DMS114 treated with DMSO at 0.1 percent for 48 hours (cell line): ENCODE data around the gene BLOC1S4.
"Not testable (repeated sequence)": the region's sequence is repeated elsewhere in the genome, so short reads cannot be mapped to it uniquely, and the experiment has no call there.

ENCODE experiments used
- DNase-seq: peaks from one replicate; lab custom pipeline; 2025; ENCODE audit not compliant: unreplicated experiment; lab: John Stamatoyannopoulos, UW

The BLOC1S4 gene

DNA sequence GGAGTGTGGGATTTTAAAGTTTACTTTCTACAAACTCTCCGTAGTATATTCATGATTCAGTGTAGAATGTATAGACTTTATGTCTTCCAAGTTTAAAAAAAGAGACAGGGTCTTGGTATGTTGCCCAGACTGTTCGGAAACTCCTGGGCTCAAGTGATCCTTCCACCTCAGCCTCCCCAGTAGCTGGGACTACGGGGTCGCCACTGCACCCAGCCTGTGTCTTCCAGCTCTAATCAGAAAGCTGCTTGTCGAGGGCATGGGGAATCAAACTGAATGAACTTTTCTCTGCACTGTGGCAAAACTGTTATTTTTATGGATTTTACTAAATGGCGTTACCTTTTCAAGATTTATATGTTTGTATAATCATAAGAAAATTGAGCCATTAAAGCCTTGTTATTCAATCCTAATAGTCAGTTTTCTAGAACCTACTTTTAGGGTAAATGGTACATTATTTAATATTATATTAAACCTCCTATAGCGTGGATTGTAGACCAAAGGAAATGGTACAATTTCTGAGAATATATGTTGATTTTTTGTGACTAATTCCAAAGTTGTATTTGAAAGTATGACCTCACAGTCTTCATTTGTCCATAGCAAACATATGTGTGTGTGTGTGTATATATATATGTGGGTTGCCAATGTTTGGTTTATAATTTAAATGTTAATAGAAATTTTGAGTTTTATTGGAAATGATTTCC, 1.1 kb downstream of the BLOC1S4 start:
- no peak for DNase-seq

DNA sequence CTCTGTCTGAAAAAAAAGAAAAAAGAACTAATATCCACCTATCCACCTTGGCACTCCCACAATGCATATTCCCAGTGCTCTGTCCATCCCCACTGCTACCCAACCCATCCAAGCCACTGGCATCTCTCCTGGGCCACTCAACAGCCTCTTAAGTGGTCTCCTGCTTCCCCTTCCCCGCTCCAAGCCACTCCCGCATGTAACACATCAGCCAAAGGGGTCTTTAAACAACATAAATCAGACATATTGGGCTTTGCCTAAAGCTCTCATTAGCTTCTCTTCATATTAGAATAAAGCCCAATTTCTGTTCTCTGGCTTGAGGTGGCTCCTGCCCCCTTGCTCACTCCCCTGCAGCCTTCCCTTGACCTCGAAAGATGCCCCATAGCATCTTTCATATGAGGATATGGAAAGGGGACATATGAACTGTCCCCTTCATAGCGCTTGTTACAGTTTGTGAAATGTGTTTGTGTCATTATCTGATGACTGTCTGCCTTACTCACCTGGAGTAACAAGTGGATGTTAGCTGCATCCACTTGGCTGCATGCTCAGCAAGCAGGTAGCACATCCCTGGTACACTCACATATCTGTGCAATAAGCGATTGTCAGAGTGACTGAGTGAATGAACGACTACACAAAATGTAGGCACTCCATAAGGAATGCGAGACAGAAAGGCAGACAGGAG, 3.1 kb downstream of the BLOC1S4 start:
- DNase-seq: no peak

- DNase-seq: no peak
Measured at GRCh38 chr4:6719611-6720179, 3.7 kb downstream of the BLOC1S4 start.

DNA sequence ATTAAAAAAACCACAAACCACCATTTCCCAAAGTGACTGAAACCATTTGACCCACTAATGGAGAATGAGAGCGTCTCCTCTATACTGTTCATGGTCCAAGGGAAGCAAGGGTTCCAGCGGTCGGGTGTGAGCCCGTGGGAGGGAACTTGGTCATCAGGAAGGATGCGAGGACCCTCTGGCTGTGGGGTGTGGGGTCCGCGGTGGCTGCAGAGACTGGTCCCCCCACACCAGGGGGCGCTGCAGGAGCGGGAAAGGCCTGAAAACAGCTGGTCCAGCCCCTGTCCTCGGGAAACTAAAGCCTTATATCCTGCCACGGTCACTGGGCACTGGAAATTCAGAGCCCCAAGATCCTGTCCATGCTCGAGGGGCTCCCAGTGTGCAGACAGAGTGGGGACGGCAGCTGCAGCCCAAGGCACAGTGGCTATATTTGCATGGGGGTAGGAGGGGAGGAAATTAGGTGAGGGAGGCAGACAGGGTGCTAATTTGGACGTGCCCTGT, 4.3 kb downstream of the BLOC1S4 start:
- peak; percentile 44 for DNase-seq

DNA sequence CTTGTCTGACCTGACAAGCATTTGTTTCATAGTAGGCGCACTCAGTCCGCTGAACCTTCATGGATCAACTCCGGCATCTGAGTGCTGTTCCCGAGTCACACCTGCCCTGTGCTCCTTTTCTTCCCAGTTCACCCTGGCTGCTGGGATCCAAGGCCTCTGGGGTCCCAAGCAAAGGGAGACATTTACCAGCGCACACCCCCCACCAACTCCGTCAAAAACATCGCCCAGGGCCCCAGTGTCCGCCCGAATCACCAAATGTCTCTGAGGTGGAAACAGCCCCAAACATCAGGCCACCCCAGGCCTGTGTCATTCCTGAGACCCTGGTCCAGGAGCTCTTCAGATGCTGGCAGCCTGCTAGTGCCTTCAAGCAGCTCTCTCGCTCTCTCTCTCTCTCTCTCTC, 5.1 kb downstream of the BLOC1S4 start:
- no peak for DNase-seq

- no peak for DNase-seq
Measured at GRCh38 chr4:6722891-6723290, 6.9 kb downstream of the BLOC1S4 start.

DNA sequence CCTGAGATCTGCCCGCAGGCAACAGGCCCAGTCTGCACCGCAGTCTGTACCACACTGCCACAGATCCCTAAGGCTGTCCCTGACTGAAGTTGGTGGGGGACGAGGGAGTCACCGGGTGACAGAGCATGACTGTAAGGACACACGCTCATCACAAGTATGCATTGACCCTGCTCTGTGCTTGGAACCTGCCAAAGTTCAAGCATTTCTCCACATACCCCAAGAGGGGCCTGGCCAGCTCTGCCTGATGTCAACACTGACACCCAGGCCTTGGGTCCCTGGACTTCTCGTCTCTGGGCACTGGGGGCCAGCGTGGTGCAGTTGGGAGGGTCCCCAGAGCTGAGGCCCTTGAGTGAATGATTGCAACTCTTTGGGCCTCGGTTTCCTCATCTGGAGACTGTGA, 7.9 kb downstream of the BLOC1S4 start:
- no peak for DNase-seq

- DNase-seq: no peak
Measured at GRCh38 chr4:6724421-6725111, 8.6 kb downstream of the BLOC1S4 start.

DNA sequence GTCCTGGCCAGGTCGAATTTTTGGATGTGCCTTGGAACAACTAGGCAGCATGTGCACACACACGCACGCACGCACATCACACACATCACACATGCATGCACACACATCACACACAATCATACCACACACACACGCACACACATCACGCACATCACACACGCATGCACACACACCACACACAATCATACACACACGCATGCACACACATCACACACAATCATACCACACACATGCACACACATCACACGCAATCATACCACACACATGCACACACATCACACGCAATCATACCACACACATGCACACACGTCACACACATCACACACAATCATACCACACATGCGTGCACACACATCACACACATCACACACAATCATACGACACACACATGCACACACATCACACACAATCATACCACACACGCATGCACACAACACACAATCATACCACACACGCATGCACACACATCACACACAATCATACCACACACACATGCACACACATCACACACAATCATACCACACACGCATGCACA, 9.5 kb downstream of the BLOC1S4 start:
- DNase-seq: not testable (repeated sequence)

GRCh38 chr4:6727081-6727942, 11.3 kb downstream of the BLOC1S4 start:
- no peak for DNase-seq

DNA sequence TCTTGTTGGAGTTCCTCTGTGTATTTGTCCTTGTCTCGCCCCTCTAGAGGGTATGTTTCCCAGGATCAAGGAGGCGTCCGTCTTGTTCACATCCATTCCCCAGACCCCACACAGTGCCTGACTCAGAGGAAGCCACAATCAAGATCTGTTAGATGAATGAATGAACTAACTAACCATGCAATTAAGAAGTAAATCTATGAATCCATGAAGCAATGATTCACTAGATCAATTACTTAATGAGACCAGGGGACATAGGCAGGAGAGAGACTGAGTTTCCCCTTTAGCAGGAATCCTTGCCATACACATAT, 11.9 kb downstream of the BLOC1S4 start:
- DNase-seq: no peak

- DNase-seq: no peak
Measured at GRCh38 chr4:6728320-6729029, 12.5 kb downstream of the BLOC1S4 start.

- DNase-seq: no peak
Measured at GRCh38 chr4:6730603-6731317, 14.8 kb downstream of the BLOC1S4 start.

- DNase-seq: no peak
Measured at GRCh38 chr4:6731318-6731675, 15.3 kb downstream of the BLOC1S4 start.

- no peak for DNase-seq
Measured at GRCh38 chr4:6731780-6732179, 15.8 kb downstream of the BLOC1S4 start.

- no peak for DNase-seq
Measured at GRCh38 chr4:6732441-6733357, 16.7 kb downstream of the BLOC1S4 start.

DNA sequence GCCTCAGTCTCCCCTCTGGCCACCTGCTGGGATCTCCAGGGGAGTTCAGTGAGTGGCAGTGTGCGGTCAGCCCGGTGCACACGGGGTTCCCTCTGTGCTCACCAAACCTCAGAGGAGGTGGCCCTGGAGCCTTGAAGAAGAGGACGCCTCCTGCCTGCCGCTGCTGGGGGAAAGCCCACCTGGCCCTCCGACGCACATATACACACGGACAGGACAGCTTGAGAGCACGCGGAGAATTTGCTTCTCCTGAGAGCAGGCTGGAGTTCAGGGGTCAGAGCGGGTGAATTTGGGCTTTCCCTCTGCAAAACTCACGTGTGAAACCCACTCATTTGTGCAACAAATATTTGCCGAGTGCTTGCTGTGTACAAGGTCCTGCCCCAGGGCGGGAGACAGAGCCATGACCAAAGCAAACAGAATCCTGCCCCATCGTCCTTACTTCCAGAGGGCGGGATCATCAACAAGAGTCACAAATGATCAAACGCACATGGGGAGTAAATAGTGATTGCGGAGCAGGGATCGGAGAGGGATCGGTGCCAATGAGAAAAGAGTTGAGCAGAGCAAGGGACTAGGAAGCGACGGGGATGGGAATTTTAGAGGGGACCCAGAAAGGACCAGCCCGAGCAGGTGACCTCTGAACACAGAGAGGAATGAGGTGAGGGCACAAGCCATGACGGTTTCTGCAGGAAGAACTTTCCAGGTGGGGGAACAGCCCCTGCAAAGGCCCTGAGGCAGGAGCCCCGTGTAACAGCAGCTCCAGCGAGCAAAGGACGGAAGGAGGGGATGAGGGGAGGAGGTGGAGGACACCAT, 17.6 kb downstream of the BLOC1S4 start:
- no peak for DNase-seq
